IMR-90 (cell line): ENCODE data around the gene ATXN1. TPM values are rescaled to one million over a fixed set of nuclear protein-coding genes. Genes with fewer than 3 reads are reported as not detected.

ENCODE experiments used
- ATAC-seq: fragments of 200-7000 bp; cut with Tn5 transposase; 2 replicates; pipeline ENCODE4 v1.9.1; 2020; ENCODE audit warnings: low read depth, mild to moderate bottlenecking, moderate library complexity
- BruUV-seq: library from RNA; stranded (reverse); fragments of 400-500 nt; replicated peaks from 2 replicates; lab custom pipeline; 2021; lab: Mats Ljungman, UMichigan
- CTCF ChIA-PET: fragments of 300-600 bp; formaldehyde crosslinking; extraction: SDS; loops from one replicate; lab custom pipeline; 2021; ENCODE audit warnings: antibody characterized with exemption; lab: Yijun Ruan, JAX
- POLR2A ChIA-PET: fragments of 300-600 bp; sonication (Branson Sonifier 250); formaldehyde crosslinking; loops from one replicate; lab custom pipeline; 2022; ENCODE audit warnings: antibody characterized with exemption; ENCODE audit not compliant: unreplicated experiment; lab: Charles Lee
- DNase-seq: peaks from one replicate; pipeline ENCODE4 v3.0.0; 2013
- H2AFZ ChIP-seq: replicated peaks from 2 replicates; pipeline ENCODE3; 2013; ENCODE audit warnings: low read length, mild to moderate bottlenecking; ENCODE audit not compliant: poor library complexity
- H2AK5ac ChIP-seq: 2 replicates; pipeline ENCODE4 v1.6.1; 2013; ENCODE audit warnings: low read depth, low read length, inconsistent platforms
- H2AK9ac ChIP-seq: replicated peaks from 2 replicates; pipeline ENCODE3; 2013; ENCODE audit warnings: mild to moderate bottlenecking, low read depth, low read length, moderate library complexity; ENCODE audit not compliant: poor library complexity
- H2BK120ac ChIP-seq: 2 replicates; pipeline ENCODE4 v1.6.1; 2013; ENCODE audit warnings: low read depth, low read length, inconsistent platforms
- H2BK15ac ChIP-seq: 3 replicates; pipeline ENCODE4 v1.6.1; 2013; ENCODE audit warnings: low read depth, low read length, inconsistent platforms
- H2BK20ac ChIP-seq: 2 replicates; pipeline ENCODE4 v1.6.1; 2013; ENCODE audit warnings: low read depth, mild to moderate bottlenecking, inconsistent platforms, low read length, moderate library complexity
- H2BK5ac ChIP-seq: 2 replicates; pipeline ENCODE4 v1.6.1; 2013; ENCODE audit warnings: mild to moderate bottlenecking, low read depth, low read length, inconsistent platforms; ENCODE audit not compliant: poor library complexity, severe bottlenecking
- H3K14ac ChIP-seq: replicated peaks from 2 replicates; pipeline ENCODE4 v1.6.1; 2013; ENCODE audit warnings: low read depth, low read length, inconsistent platforms
- H3K18ac ChIP-seq: 2 replicates; pipeline ENCODE4 v1.6.1; 2013; ENCODE audit warnings: low read depth, low read length, control low read depth
- H3K23ac ChIP-seq: 2 replicates; pipeline ENCODE4 v1.6.1; 2013; ENCODE audit warnings: low read depth, low read length, inconsistent platforms
- H3K27ac ChIP-seq: 2 replicates; pipeline ENCODE4 v1.5.1; 2013; ENCODE audit warnings: mild to moderate bottlenecking, control low read depth, low read length; ENCODE audit not compliant: insufficient read depth
- H3K27me3 ChIP-seq: 2 replicates; pipeline ENCODE4 v1.6.1; 2013; ENCODE audit warnings: low read length; ENCODE audit not compliant: control insufficient read depth, insufficient read depth
- H3K36me3 ChIP-seq: 2 replicates; pipeline ENCODE4 v1.6.1; 2013; ENCODE audit warnings: low read length, mixed read lengths; ENCODE audit not compliant: control insufficient read depth, insufficient read depth
- H3K4ac ChIP-seq: 2 replicates; pipeline ENCODE4 v1.6.1; 2013; ENCODE audit warnings: low read depth, low read length, inconsistent platforms
- H3K4me1 ChIP-seq: 2 replicates; pipeline ENCODE4 v1.6.1; 2013; ENCODE audit warnings: low read length, mixed read lengths; ENCODE audit not compliant: control insufficient read depth, insufficient read depth
- H3K4me2 ChIP-seq: 2 replicates; pipeline ENCODE4 v1.6.1; 2013; ENCODE audit warnings: low read depth, mild to moderate bottlenecking, control low read depth, low read length, moderate library complexity
- H3K4me3 ChIP-seq: 2 replicates; pipeline ENCODE4 v1.5.1; 2013; ENCODE audit warnings: low read depth, mild to moderate bottlenecking, control low read depth, low read length, moderate library complexity; ENCODE audit not compliant: insufficient read depth
- H3K56ac ChIP-seq: 2 replicates; pipeline ENCODE4 v1.6.1; 2013; ENCODE audit warnings: low read length, inconsistent platforms; ENCODE audit not compliant: insufficient read depth; ENCODE audit errors: extremely low read depth
- H3K79me1 ChIP-seq, 2 experiments: 2 replicates each; pipeline ENCODE4 v1.6.1; 2013; ENCODE audit warnings: low read length in 2 of 2, inconsistent platforms in 1 of 2, low read depth in 1 of 2
- H3K9ac ChIP-seq: 2 replicates; pipeline ENCODE4 v1.6.1; 2013; ENCODE audit warnings: low read depth, low read length, control low read depth
- H3K9me1 ChIP-seq: 2 replicates; pipeline ENCODE4 v1.6.1; 2013; ENCODE audit warnings: low read length, inconsistent platforms; ENCODE audit not compliant: insufficient read depth
- H3K9me3 ChIP-seq: 2 replicates; pipeline ENCODE4 v1.6.1; 2013; ENCODE audit warnings: low read length; ENCODE audit not compliant: control insufficient read depth, insufficient read depth
- H4K20me1 ChIP-seq: 2 replicates; pipeline ENCODE4 v1.6.1; 2013; ENCODE audit warnings: low read length, inconsistent platforms; ENCODE audit not compliant: insufficient read depth
- H4K5ac ChIP-seq: 2 replicates; pipeline ENCODE4 v1.6.1; 2013; ENCODE audit warnings: mild to moderate bottlenecking, low read depth, low read length, control low read depth
- H4K8ac ChIP-seq, 2 experiments: 2 replicates each; pipeline ENCODE4 v1.6.1; 2013; ENCODE audit warnings: low read depth in 2 of 2, low read length in 2 of 2, control low read depth in 1 of 2, inconsistent platforms in 1 of 2
- H4K91ac ChIP-seq: 2 replicates; pipeline ENCODE4 v1.6.1; 2013; ENCODE audit warnings: low read depth, low read length, inconsistent platforms; ENCODE audit not compliant: insufficient read depth
- CEBPB ChIP-seq: IDR thresholded peaks from 2 replicates; pipeline ENCODE4 v1.6.1; 2012; ENCODE audit warnings: low read depth, low read length, improper control_type of control experiment
- FOS ChIP-seq: fragments of 150-350 bp; IDR thresholded peaks from 2 replicates; pipeline ENCODE4 v1.6.1; 2016; ENCODE audit warnings: low read depth, low read length
- NFE2L2 ChIP-seq: fragments of 150-350 bp; IDR thresholded peaks from 2 replicates; pipeline ENCODE4 v1.6.1; 2016; ENCODE audit warnings: low read depth, mild to moderate bottlenecking, low read length
- WGBS, 2 experiments: methylation state at CpG; one replicate each; pipeline versions ENCODE4 v1.1.5 to v1.1.7; 2013; ENCODE audit warnings: missing lambda C conversion rate in 2 of 2; ENCODE audit not compliant: insufficient read length in 1 of 2; ENCODE audit errors: extremely low coverage in 2 of 2; 5-methylcytosine and 5-hydroxymethylcytosine counted together
- dilution Hi-C: fragments of 300-500 bp; cut with HindIII; formaldehyde crosslinking; loops from one replicate; pipeline ENCODE4 v1.14.3; 2018; ENCODE audit warnings: low sequenced_read_pairs; ENCODE audit not compliant: unreplicated experiment
- in situ Hi-C: fragments of 300-500 bp; cut with MboI; formaldehyde crosslinking; loops from 3 replicates; pipeline ENCODE4 v1.14.3; 2019; ENCODE audit warnings: low sequenced_read_pairs, inconsistent platforms, mixed read lengths
- intact Hi-C: fragments of 100-400 bp; cut with micrococcal nuclease; formaldehyde crosslinking; loops from 2 replicates; pipeline ENCODE4 v1.10.0; 2022
- polyA plus RNA-seq, 3 experiments: library from polyadenylated mRNA; depleted of rRNA; stranded (reverse); fragments of >200 nt; gene quantifications; 2 replicates each; pipeline ENCODE4 v1.2.3, GENCODE V29; 2012; ENCODE audit warnings: low replicate concordance in 1 of 3
- total RNA-seq: library from RNA; depleted of rRNA; stranded (reverse); fragments of >200 nt; gene quantifications from 2 replicates; pipeline ENCODE4 v1.2.3, GENCODE V29; 2012

Gene ATXN1
- total and polyA plus RNA-seq, 2 of the 4 experiments (the other 2 are of a cell fraction), result 7.3 to 11.1 TPM

DNA sequence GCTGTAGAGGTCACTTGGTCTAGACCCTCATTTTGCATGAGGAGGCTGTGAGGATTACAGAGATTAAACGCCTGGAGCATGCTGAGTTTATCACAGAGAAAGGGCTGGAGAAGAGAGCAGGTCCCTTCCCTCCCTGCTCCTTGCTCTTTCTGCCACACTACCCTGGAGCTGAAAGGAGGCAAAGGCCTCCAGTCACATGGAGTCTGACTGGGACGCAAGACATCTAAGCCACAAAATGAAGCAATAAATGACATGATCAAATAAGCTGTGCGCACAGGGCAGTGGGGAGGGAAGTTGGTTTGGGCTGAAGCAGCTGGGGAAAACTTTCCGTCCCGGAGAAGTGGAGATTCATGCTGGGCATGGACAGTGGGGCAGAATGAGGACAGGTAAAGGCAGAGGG lies 33.3 kb downstream of the ATXN1 start:
- Histone ChIP-seq H3K9me1 (peaks cover 17% of the 10 kb centered on the region), H3K56ac (no peak overlapping the region), H3K4me1 (peaks cover 23% of the 10 kb centered on the region), H3K14ac (no peak overlapping the region), H4K8ac (no peak overlapping the region), H3K36me3 (no peaks in the 10 kb centered on the region), H3K23ac (no peak overlapping the region), H2AK5ac (peak overlapping the region; percentile 79), H2BK15ac (0 out of 3 replicates have a peak overlapping the region, but pooled peaks have one; percentile 49), H2BK5ac (no peak overlapping the region), H4K91ac (no peak overlapping the region; the same call in 1 of the 2 replicates), H2AFZ (peak overlapping the region; percentile 24), H3K79me1 (peaks cover 30 to 53% of the 10 kb centered on the region in 2 experiments), H2BK20ac (no peak overlapping the region), H3K9ac (no peak overlapping the region), H3K4me2 (no peak overlapping the region), H4K20me1 (peaks cover 21% of the 10 kb centered on the region; the same call in 1 of the 2 replicates), H4K5ac (no peak overlapping the region), H3K27me3 (no peaks in the 10 kb centered on the region), H3K27ac (no peak overlapping the region), H3K4me3 (no peak overlapping the region), H3K9me3 (no peaks in the 10 kb centered on the region), H3K4ac (peak overlapping the region; percentile 13; the same call in 1 of the 2 replicates), H3K18ac (no peak overlapping the region), H2AK9ac (peak overlapping the region; percentile 32), H2BK120ac (0 out of 2 replicates have a peak overlapping the region, but pooled peaks have one; percentile 12)
- POLR2A ChIA-PET, result no interaction called here
- no peak for TF ChIP-seq NFE2L2
- TF ChIP-seq CEBPB, result no peak
- no peak for TF ChIP-seq FOS
- no TSS peak for BruUV-seq
- CTCF ChIA-PET, result no interaction called here
- in situ Hi-C loops (no loop called here), dilution Hi-C loops (no loop called here), intact Hi-C loops (no loop called here)
- no peak for ATAC-seq
- DNase-seq, result no peak
- WGBS, 2 experiments, result no CpG with 5 or more reads among the region's 5 CpGs
